NCI-H226 (cell line): ENCODE results near the gene CCZ1B.
"Not testable (repeated sequence)": the region's sequence is repeated elsewhere in the genome, so short reads cannot be mapped to it uniquely, and the experiment has no call there.

Source experiments
- DNase-seq: peaks from one replicate; pipeline ENCODE4 v3.0.0-alpha.2; 2015

The CCZ1B gene

GRCh38 chr7:6830026-6830425 is 4.0 kb upstream of the CCZ1B start:
- not testable (repeated sequence) for DNase-seq

GRCh38 chr7:6829616-6830015 is 3.5 kb upstream of the CCZ1B start:
- peak; percentile 38 for DNase-seq

- not testable (repeated sequence) for DNase-seq
These were observed 1.1 kb upstream of the CCZ1B start for GRCh38 chr7:6827180-6827579.

- not testable (repeated sequence) for DNase-seq
These were observed 594 bp downstream of the CCZ1B start for GRCh38 chr7:6825236-6826125.

GRCh38 chr7:6821622-6822021 is 4.5 kb downstream of the CCZ1B start:
- DNase-seq = not testable (repeated sequence)

GRCh38 chr7:6815470-6815869 is 10.6 kb downstream of the CCZ1B start:
- DNase-seq = not testable (repeated sequence)

- DNase-seq = not testable (repeated sequence)
These were observed 13.1 kb downstream of the CCZ1B start for GRCh38 chr7:6813011-6813410.

- not testable (repeated sequence) for DNase-seq
These were observed 18.1 kb downstream of the CCZ1B start for GRCh38 chr7:6807959-6808358.

GRCh38 chr7:6807393-6807918 is 18.6 kb downstream of the CCZ1B start:
- DNase-seq = not testable (repeated sequence)

GRCh38 chr7:6800331-6800730 is 25.7 kb downstream of the CCZ1B start:
- not testable (repeated sequence) for DNase-seq

- not testable (repeated sequence) for DNase-seq
These were observed 26.2 kb downstream of the CCZ1B start for GRCh38 chr7:6799887-6800286.

- not testable (repeated sequence) for DNase-seq
These were observed 28.0 kb downstream of the CCZ1B start for GRCh38 chr7:6798047-6798446.

GRCh38 chr7:6797218-6797617 is 28.9 kb downstream of the CCZ1B start:
- not testable (repeated sequence) for DNase-seq

- not testable (repeated sequence) for DNase-seq
These were observed 31.8 kb downstream of the CCZ1B start for GRCh38 chr7:6794276-6794675.

- DNase-seq = not testable (repeated sequence)
These were observed 33.8 kb downstream of the CCZ1B start for GRCh38 chr7:6792113-6792872.

GRCh38 chr7:6789353-6789752 is 36.7 kb downstream of the CCZ1B start:
- DNase-seq = not testable (repeated sequence)

- DNase-seq = not testable (repeated sequence)
These were observed 44.5 kb downstream of the CCZ1B start for GRCh38 chr7:6781581-6781980.

- not testable (repeated sequence) for DNase-seq
These were observed 64.9 kb downstream of the CCZ1B start for GRCh38 chr7:6761186-6761585.

GRCh38 chr7:6753964-6754363 is 72.1 kb downstream of the CCZ1B start, which contains the start of gene RSPH10B2:
Gene RSPH10B2, plus strand, starts transcription at chr7:6754103. Its CDS starts 3,575 bp downstream, at chr7:6757678.
- DNase-seq = not testable (repeated sequence)

- DNase-seq = not testable (repeated sequence)
These were observed 75.9 kb downstream of the CCZ1B start for GRCh38 chr7:6750173-6750572.

- DNase-seq = not testable (repeated sequence)
These were observed 76.7 kb downstream of the CCZ1B start for GRCh38 chr7:6749335-6749734.
